ENCODE measurements around the gene SEPSECS. TPM values are rescaled to one million over a fixed set of nuclear protein-coding genes. Genes with fewer than 3 reads are reported as not detected.

Gene SEPSECS
- total RNA-seq, 1 donor from 2014 or later, result 11.7 TPM

GRCh38 chr4:25117274-25117673 is 43.0 kb downstream of the SEPSECS start:
- H3K4me1 Mint-ChIP-seq (ENCODE audit: low read depth, unreplicated experiment), result peaks cover 2% of the 10 kb centered on the region
- peaks cover 2% of the 10 kb centered on the region for H3K27me3 Mint-ChIP-seq (ENCODE audit: unreplicated experiment)
- no peak for DNase-seq
- H3K27ac Mint-ChIP-seq (ENCODE audit: unreplicated experiment), result no peak overlapping the region
- H3K36me3 Mint-ChIP-seq (ENCODE audit: unreplicated experiment), result no peaks in the 10 kb centered on the region
- H3K4me3 Mint-ChIP-seq (ENCODE audit: unreplicated experiment), result no peak overlapping the region
- no peaks in the 10 kb centered on the region for H3K9me3 Mint-ChIP-seq (ENCODE audit: unreplicated experiment)
- TF ChIP-seq CTCF (IDR thresholded peaks at IDR 0.05; ENCODE audit: partially characterized antibody, unreplicated experiment), result no peak

- no peak for DNase-seq
- Mint-ChIP-seq H3K27me3 (ENCODE audit: unreplicated experiment) (peaks cover 3% of the 10 kb centered on the region), H3K9me3 (ENCODE audit: unreplicated experiment) (no peaks in the 10 kb centered on the region), H3K4me3 (ENCODE audit: unreplicated experiment) (no peak overlapping the region), H3K36me3 (ENCODE audit: unreplicated experiment) (no peaks in the 10 kb centered on the region), H3K4me1 (ENCODE audit: low read depth, unreplicated experiment) (peaks cover 2% of the 10 kb centered on the region), H3K27ac (ENCODE audit: unreplicated experiment) (no peak overlapping the region)
- no peak for TF ChIP-seq CTCF (IDR thresholded peaks at IDR 0.05; ENCODE audit: partially characterized antibody, unreplicated experiment)
Measured at GRCh38 chr4:25113915-25114904, 46.0 kb downstream of the SEPSECS start.

GRCh38 chr4:25112995-25113380 is 47.3 kb downstream of the SEPSECS start:
- no peak for TF ChIP-seq CTCF (IDR thresholded peaks at IDR 0.05; ENCODE audit: partially characterized antibody, unreplicated experiment)
- no peak overlapping the region for H3K4me3 Mint-ChIP-seq (ENCODE audit: unreplicated experiment)
- no peaks in the 10 kb centered on the region for H3K9me3 Mint-ChIP-seq (ENCODE audit: unreplicated experiment)
- peaks cover 3% of the 10 kb centered on the region for H3K27me3 Mint-ChIP-seq (ENCODE audit: unreplicated experiment)
- no peak overlapping the region for H3K27ac Mint-ChIP-seq (ENCODE audit: unreplicated experiment)
- H3K4me1 Mint-ChIP-seq (ENCODE audit: low read depth, unreplicated experiment), result peaks cover 3% of the 10 kb centered on the region
- DNase-seq, result no peak
- H3K36me3 Mint-ChIP-seq (ENCODE audit: unreplicated experiment), result peaks cover 4% of the 10 kb centered on the region

- H3K9me3 Mint-ChIP-seq (ENCODE audit: unreplicated experiment), result no peaks in the 10 kb centered on the region
- no peak overlapping the region for H3K27ac Mint-ChIP-seq (ENCODE audit: unreplicated experiment)
- peaks cover 6% of the 10 kb centered on the region for H3K4me1 Mint-ChIP-seq (ENCODE audit: low read depth, unreplicated experiment)
- H3K36me3 Mint-ChIP-seq (ENCODE audit: unreplicated experiment), result peaks cover 4% of the 10 kb centered on the region
- H3K4me3 Mint-ChIP-seq (ENCODE audit: unreplicated experiment), result no peak overlapping the region
- peaks cover 3% of the 10 kb centered on the region for H3K27me3 Mint-ChIP-seq (ENCODE audit: unreplicated experiment)
- TF ChIP-seq CTCF (IDR thresholded peaks at IDR 0.05; ENCODE audit: partially characterized antibody, unreplicated experiment), result no peak
- no peak for DNase-seq
Measured at GRCh38 chr4:25112366-25112994, 47.8 kb downstream of the SEPSECS start.

Measured in glutamatergic neuron (in vitro differentiated cells).